ENCODE measurements around the gene ZNF789.

Gene ZNF789

DNA sequence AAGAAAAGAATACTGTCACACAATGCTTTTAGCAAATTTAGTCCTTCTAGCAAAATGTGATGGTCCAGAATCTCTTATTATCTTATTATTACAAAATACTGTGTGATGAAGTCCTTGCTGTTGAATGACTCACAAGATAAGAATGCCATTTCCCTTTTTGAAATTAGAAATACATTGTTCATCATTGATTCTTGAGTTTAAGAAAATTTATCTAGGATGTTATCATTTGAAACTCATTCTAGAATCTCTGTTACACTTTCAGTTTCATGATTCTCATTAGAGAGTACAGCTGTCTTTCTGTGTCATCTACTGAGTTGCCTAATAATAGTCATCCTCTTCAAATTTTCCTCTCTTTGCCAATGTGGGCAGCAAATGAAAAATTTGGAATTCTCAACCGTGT lies 41.4 kb downstream of the ZNF789 start:
- TF ChIP-seq ZNF350 (tag by site-specific recombination; IDR thresholded peaks at IDR 0.05): no peak
- TF ChIP-seq ZNF311 (tag by site-specific recombination; IDR thresholded peaks at IDR 0.05; ENCODE audit: borderline replicate concordance): no peak
- no peak for TF ChIP-seq EGR2 (tag by site-specific recombination; IDR thresholded peaks at IDR 0.05; ENCODE audit: low read depth)
- no peak for TF ChIP-seq ZNF585B (tag by site-specific recombination; IDR thresholded peaks at IDR 0.05)
- TF ChIP-seq, protein P1, sequence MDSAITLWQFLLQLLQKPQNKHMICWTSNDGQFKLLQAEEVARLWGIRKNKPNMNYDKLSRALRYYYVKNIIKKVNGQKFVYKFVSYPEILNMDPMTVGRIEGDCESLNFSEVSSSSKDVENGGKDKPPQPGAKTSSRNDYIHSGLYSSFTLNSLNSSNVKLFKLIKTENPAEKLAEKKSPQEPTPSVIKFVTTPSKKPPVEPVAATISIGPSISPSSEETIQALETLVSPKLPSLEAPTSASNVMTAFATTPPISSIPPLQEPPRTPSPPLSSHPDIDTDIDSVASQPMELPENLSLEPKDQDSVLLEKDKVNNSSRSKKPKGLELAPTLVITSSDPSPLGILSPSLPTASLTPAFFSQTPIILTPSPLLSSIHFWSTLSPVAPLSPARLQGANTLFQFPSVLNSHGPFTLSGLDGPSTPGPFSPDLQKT (IDR thresholded peaks at IDR 0.05; ENCODE audit: borderline replicate concordance, low read depth, low read length): no peak
- Histone ChIP-seq H3K36me3 (ENCODE audit: control insufficient read depth in 2 of 2, insufficient read depth in 1 of 2, low read length in 2 of 2) (peaks cover 32 to 42% of the 10 kb centered on the region in 2 experiments), H3K4me1 (ENCODE audit: control insufficient read depth, insufficient read depth, low read length) (no peaks in the 10 kb centered on the region), H3K4me3 (ENCODE audit: low read depth, low read length) (no peak overlapping the region), H3K27ac (ENCODE audit: extremely low read depth, low read depth, low read length) (no peak overlapping the region), H3K9me3 (ENCODE audit: control insufficient read depth, insufficient read depth, low read depth, low read length) (no peaks in the 10 kb centered on the region)
- POLR2A ChIA-PET: no interaction called here
- CTCF ChIA-PET: interaction anchor here (0.6 kb wide), 1 partner anchor 1540 kb away, joined by 3 read pairs; no protein-coding TSS in a partner anchor

DNA sequence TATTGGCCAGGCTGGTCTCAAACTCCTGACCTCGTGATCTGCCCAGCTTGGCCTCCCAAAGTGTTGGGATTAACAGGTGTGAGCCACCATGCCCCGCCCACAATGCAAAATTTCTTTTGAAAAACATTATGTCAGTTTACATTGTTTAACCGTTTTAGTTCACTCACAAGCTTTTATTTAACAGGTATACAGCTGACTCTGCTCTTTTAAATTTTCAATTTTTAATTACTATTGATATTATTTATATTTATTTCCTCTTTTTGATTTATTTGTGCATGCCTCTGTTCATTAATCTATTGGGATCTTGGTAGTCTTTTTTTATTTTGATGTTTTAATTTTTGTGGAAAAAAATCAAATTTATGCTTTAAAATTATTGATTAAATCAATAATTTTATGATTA lies 48.7 kb downstream of the ZNF789 start:
- H3K4me3 ChIP-seq (ENCODE audit: low read depth, low read length): no peak overlapping the region
- CTCF ChIA-PET: no interaction called here
- H3K27ac ChIP-seq (ENCODE audit: extremely low read depth, low read depth, low read length): no peak overlapping the region
- POLR2A ChIA-PET: interaction anchor here (1.5 kb wide), 1 partner anchor 37 kb away, joined by 3 read pairs; the partner anchor contains the start of gene ZNF655
- TF ChIP-seq SCRT2 (tag by site-specific recombination; IDR thresholded peaks at IDR 0.05): peak; percentile 28; the same call in 1 of the 2 replicates
- no peak for TF ChIP-seq ZNF791 (tag by site-specific recombination; IDR thresholded peaks at IDR 0.05)
- no peak for TF ChIP-seq ZNF830 (tag by site-specific recombination; IDR thresholded peaks at IDR 0.05; ENCODE audit: low read depth)
- no peak for TF ChIP-seq ZNF404 (tag by site-specific recombination; IDR thresholded peaks at IDR 0.05)
- no peak for TF ChIP-seq ZNF621 (tag by site-specific recombination; IDR thresholded peaks at IDR 0.05)
- TF ChIP-seq ZBTB11 (tag by site-specific recombination; conservative IDR thresholded peaks at IDR 0.05; ENCODE audit: low read depth): no peak
- TF ChIP-seq ZBTB7A (tag by site-specific recombination; IDR thresholded peaks at IDR 0.05; ENCODE audit: low read depth): no peak
- H3K36me3 ChIP-seq (ENCODE audit: control insufficient read depth in 2 of 2, insufficient read depth in 1 of 2, low read length in 2 of 2): peaks cover 26 to 48% of the 10 kb centered on the region in 2 experiments
- H3K4me1 ChIP-seq (ENCODE audit: control insufficient read depth, insufficient read depth, low read length): no peaks in the 10 kb centered on the region
- no peaks in the 10 kb centered on the region for H3K9me3 ChIP-seq (ENCODE audit: control insufficient read depth, insufficient read depth, low read depth, low read length)

GRCh38 chr7:99525713-99526440 lies 53.2 kb downstream of the ZNF789 start:
- Histone ChIP-seq H3K4me1 (ENCODE audit: control insufficient read depth, insufficient read depth, low read length) (no peaks in the 10 kb centered on the region), H3K4me3 (ENCODE audit: low read depth, low read length) (no peak overlapping the region), H3K27ac (ENCODE audit: extremely low read depth, low read depth, low read length) (no peak overlapping the region), H3K9me3 (ENCODE audit: control insufficient read depth, insufficient read depth, low read depth, low read length) (no peaks in the 10 kb centered on the region), H3K36me3 (ENCODE audit: control insufficient read depth in 2 of 2, insufficient read depth in 1 of 2, low read length in 2 of 2) (peaks cover 20 to 56% of the 10 kb centered on the region in 2 experiments)
- ChIA-PET CTCF (interaction anchor here (0.6 to 1.7 kb wide), 12 partner anchors 8 to 602 kb away, joined by 3 to 9 read pairs (median 4); no protein-coding TSS in a partner anchor), POLR2A (interaction anchor here (0.6 to 1.4 kb wide), 4 partner anchors 9 to 32 kb away, joined by 3 to 5 read pairs (median 3); partner anchors contain the start of genes ZKSCAN5 and ZNF655)
- TF ChIP-seq CTCF (tag by site-specific recombination; IDR thresholded peaks at IDR 0.05) (0 out of 2 replicates have a peak, but pooled peaks have one; percentile 28), KLF1 (tag by site-specific recombination; IDR thresholded peaks at IDR 0.05) (no peak), ZNF654 (tag by site-specific recombination; IDR thresholded peaks at IDR 0.05; ENCODE audit: low read depth) (peak; percentile 41)

All from HEK293 (cell line).